GM12873 (cell line): ENCODE measurements around the gene CFAP251.

Experiments used
- CTCF ChIP-seq: IDR thresholded peaks from 2 replicates; pipeline ENCODE4 v1.5.1; 2012; ENCODE audit warnings: low read depth, mild to moderate bottlenecking, moderate library complexity, low read length, control low read depth; ENCODE audit not compliant: insufficient read depth; ENCODE audit errors: missing control alignments

CFAP251 gene

GRCh38 chr12:121964813-121965643 is 46.6 kb downstream of the CFAP251 start:
- TF ChIP-seq CTCF, result no peak

GRCh38 chr12:121966959-121967358 is 48.6 kb downstream of the CFAP251 start:
- no peak for TF ChIP-seq CTCF

- no peak for TF ChIP-seq CTCF
Measured at GRCh38 chr12:121968876-121969275, 50.5 kb downstream of the CFAP251 start.

- TF ChIP-seq CTCF, result no peak
Measured at GRCh38 chr12:121969726-121970125, 51.3 kb downstream of the CFAP251 start.

GRCh38 chr12:121970581-121971300 is 52.3 kb downstream of the CFAP251 start:
- TF ChIP-seq CTCF, result no peak

GRCh38 chr12:121974026-121974985 is 55.9 kb downstream of the CFAP251 start:
- TF ChIP-seq CTCF, result no peak
